ENCODE results near the gene ADGRD2. TPM values are rescaled to one million over a fixed set of nuclear protein-coding genes. Genes with fewer than 3 reads are reported as not detected.

ADGRD2 gene
- polyA plus RNA-seq, 4 donors = not detected

- H3K4me3 ChIP-seq (ENCODE audit: low read depth in 1 of 3, low read length in 3 of 3) = no peak overlapping the region
- no peak overlapping the region for H3K27ac ChIP-seq (ENCODE audit: low read depth in 1 of 3, low read length in 2 of 3)
Observed at GRCh38 chr9:124502711-124503702, 52.8 kb downstream of the ADGRD2 start.

GRCh38 chr9:124503713-124504529 lies 53.7 kb downstream of the ADGRD2 start:
- peaks cover 10 to 74% (median 36%) of the 10 kb centered on the region in 3 donors for H3K27me3 ChIP-seq (ENCODE audit: control insufficient read depth in 3 of 3, insufficient read depth in 3 of 3, low read length in 3 of 3)
- no peaks in the 10 kb centered on the region for H3K9me3 ChIP-seq (ENCODE audit: control insufficient read depth in 2 of 2, insufficient read depth in 1 of 2, low read depth in 1 of 2, low read length in 1 of 2)
- DNase-seq = peak in 1 of 2 donors; percentile 32
- 3 to 4% (median 3%) methylated on average over 67 to 76 of the region's 76 CpGs for WGBS, 3 donors
- no peak for FAIRE-seq
- no peaks in the 10 kb centered on the region for H3K36me3 ChIP-seq (ENCODE audit: control insufficient read depth in 3 of 3, insufficient read depth in 2 of 3, low read depth in 1 of 3, low read length in 3 of 3)
- no peak overlapping the region for H3K27ac ChIP-seq (ENCODE audit: low read depth in 1 of 3, low read length in 2 of 3)
- peaks cover 0 to 5% (median 0%) of the 10 kb centered on the region in 3 donors for H3K4me1 ChIP-seq (ENCODE audit: control insufficient read depth in 3 of 3, insufficient read depth in 2 of 3, low read depth in 1 of 3, low read length in 2 of 3)
- peak overlapping the region in 1 of 3 donors; percentile 32 for H3K4me3 ChIP-seq (ENCODE audit: low read depth in 1 of 3, low read length in 3 of 3)

More at GRCh38 chr9:124502711-124503702, 52.8 kb downstream of the ADGRD2 start:
- Histone ChIP-seq H3K9me3 (ENCODE audit: control insufficient read depth in 2 of 2, insufficient read depth in 1 of 2, low read depth in 1 of 2, low read length in 1 of 2) (no peaks in the 10 kb centered on the region), H3K4me1 (ENCODE audit: control insufficient read depth in 3 of 3, insufficient read depth in 2 of 3, low read depth in 1 of 3, low read length in 2 of 3) (peaks cover 0 to 5% (median 0%) of the 10 kb centered on the region in 3 donors), H3K36me3 (ENCODE audit: control insufficient read depth in 3 of 3, insufficient read depth in 2 of 3, low read depth in 1 of 3, low read length in 3 of 3) (no peaks in the 10 kb centered on the region), H3K27me3 (ENCODE audit: control insufficient read depth in 3 of 3, insufficient read depth in 3 of 3, low read length in 3 of 3) (peaks cover 10 to 77% (median 36%) of the 10 kb centered on the region in 3 donors)
- no peak for FAIRE-seq
- peak in 1 of 2 donors; percentile 38 for DNase-seq
- 11 to 18% (median 12%) methylated on average over 88 to 96 of the region's 96 CpGs for WGBS, 3 donors

GRCh38 chr9:124504530-124505005 lies 54.3 kb downstream of the ADGRD2 start:
- peak overlapping the region in 1 of 3 donors; percentile 32 for H3K4me3 ChIP-seq (ENCODE audit: low read depth in 1 of 3, low read length in 3 of 3)
- peaks cover 10 to 72% (median 36%) of the 10 kb centered on the region in 3 donors for H3K27me3 ChIP-seq (ENCODE audit: control insufficient read depth in 3 of 3, insufficient read depth in 3 of 3, low read length in 3 of 3)
- WGBS, 3 donors = 1% methylated on average over 38 to 81 of the region's 81 CpGs; no CpG with 5 or more reads in 1 of the 3 donors
- no peak overlapping the region for H3K27ac ChIP-seq (ENCODE audit: low read depth in 1 of 3, low read length in 2 of 3)
- FAIRE-seq = no peak
- peaks cover 0 to 5% (median 0%) of the 10 kb centered on the region in 3 donors for H3K4me1 ChIP-seq (ENCODE audit: control insufficient read depth in 3 of 3, insufficient read depth in 2 of 3, low read depth in 1 of 3, low read length in 2 of 3)
- no peak for DNase-seq
- no peaks in the 10 kb centered on the region for H3K9me3 ChIP-seq (ENCODE audit: control insufficient read depth in 2 of 2, insufficient read depth in 1 of 2, low read depth in 1 of 2, low read length in 1 of 2)
- H3K36me3 ChIP-seq (ENCODE audit: control insufficient read depth in 3 of 3, insufficient read depth in 2 of 3, low read depth in 1 of 3, low read length in 3 of 3) = no peaks in the 10 kb centered on the region

GRCh38 chr9:124505006-124505900 lies 55.0 kb downstream of the ADGRD2 start:
- H3K4me1 ChIP-seq (ENCODE audit: control insufficient read depth in 3 of 3, insufficient read depth in 2 of 3, low read depth in 1 of 3, low read length in 2 of 3) = peaks cover 0 to 5% (median 0%) of the 10 kb centered on the region in 3 donors
- peak overlapping the region in 1 of 3 donors; percentile 32 for H3K4me3 ChIP-seq (ENCODE audit: low read depth in 1 of 3, low read length in 3 of 3)
- H3K27ac ChIP-seq (ENCODE audit: low read depth in 1 of 3, low read length in 2 of 3) = no peak overlapping the region
- no peaks in the 10 kb centered on the region for H3K36me3 ChIP-seq (ENCODE audit: control insufficient read depth in 3 of 3, insufficient read depth in 2 of 3, low read depth in 1 of 3, low read length in 3 of 3)
- peaks cover 10 to 67% (median 36%) of the 10 kb centered on the region in 3 donors for H3K27me3 ChIP-seq (ENCODE audit: control insufficient read depth in 3 of 3, insufficient read depth in 3 of 3, low read length in 3 of 3)
- no peaks in the 10 kb centered on the region for H3K9me3 ChIP-seq (ENCODE audit: control insufficient read depth in 2 of 2, insufficient read depth in 1 of 2, low read depth in 1 of 2, low read length in 1 of 2)
- FAIRE-seq (no peak), DNase-seq (peak in 1 of 2 donors; percentile 24)
- WGBS, 3 donors = 28 to 38% (median 33%) methylated on average over 58 to 69 of the region's 69 CpGs

GRCh38 chr9:124505901-124506346 lies 55.7 kb downstream of the ADGRD2 start:
- DNase-seq (no peak), FAIRE-seq (no peak)
- no peaks in the 10 kb centered on the region for H3K36me3 ChIP-seq (ENCODE audit: control insufficient read depth in 3 of 3, insufficient read depth in 2 of 3, low read depth in 1 of 3, low read length in 3 of 3)
- no peak overlapping the region for H3K4me3 ChIP-seq (ENCODE audit: low read depth in 1 of 3, low read length in 3 of 3)
- H3K27ac ChIP-seq (ENCODE audit: low read depth in 1 of 3, low read length in 2 of 3) = no peak overlapping the region
- WGBS, 3 donors = 80 to 87% (median 84%) methylated on average over 19 of the region's 19 CpGs
- no peaks in the 10 kb centered on the region for H3K9me3 ChIP-seq (ENCODE audit: control insufficient read depth in 2 of 2, insufficient read depth in 1 of 2, low read depth in 1 of 2, low read length in 1 of 2)
- H3K27me3 ChIP-seq (ENCODE audit: control insufficient read depth in 3 of 3, insufficient read depth in 3 of 3, low read length in 3 of 3) = peaks cover 10 to 62% (median 36%) of the 10 kb centered on the region in 3 donors
- peaks cover 0 to 5% (median 0%) of the 10 kb centered on the region in 3 donors for H3K4me1 ChIP-seq (ENCODE audit: control insufficient read depth in 3 of 3, insufficient read depth in 2 of 3, low read depth in 1 of 3, low read length in 2 of 3)

- peaks cover 7 to 58% (median 35%) of the 10 kb centered on the region in 3 donors for H3K27me3 ChIP-seq (ENCODE audit: control insufficient read depth in 3 of 3, insufficient read depth in 3 of 3, low read length in 3 of 3)
- H3K27ac ChIP-seq (ENCODE audit: low read depth in 1 of 3, low read length in 2 of 3) = no peak overlapping the region
- 77 to 87% (median 84%) methylated on average over 6 to 8 of the region's 8 CpGs for WGBS, 3 donors
- H3K9me3 ChIP-seq (ENCODE audit: control insufficient read depth in 2 of 2, insufficient read depth in 1 of 2, low read depth in 1 of 2, low read length in 1 of 2) = no peaks in the 10 kb centered on the region
- no peaks in the 10 kb centered on the region for H3K36me3 ChIP-seq (ENCODE audit: control insufficient read depth in 3 of 3, insufficient read depth in 2 of 3, low read depth in 1 of 3, low read length in 3 of 3)
- H3K4me3 ChIP-seq (ENCODE audit: low read depth in 1 of 3, low read length in 3 of 3) = no peak overlapping the region
- no peak for FAIRE-seq
- DNase-seq = no peak
- peaks cover 0 to 5% (median 0%) of the 10 kb centered on the region in 3 donors for H3K4me1 ChIP-seq (ENCODE audit: control insufficient read depth in 3 of 3, insufficient read depth in 2 of 3, low read depth in 1 of 3, low read length in 2 of 3)
Observed at GRCh38 chr9:124506433-124506832, 56.2 kb downstream of the ADGRD2 start.

GRCh38 chr9:124506931-124507879 lies 57.0 kb downstream of the ADGRD2 start, which contains the start of gene NR5A1:
TSS of gene NR5A1 (minus strand) at chr9:124507399. CDS start at chr9:124503395, 4,004 bp downstream.
- DNase-seq (no peak), FAIRE-seq (no peak)
- peaks cover 0 to 5% (median 0%) of the 10 kb centered on the region in 3 donors for H3K4me1 ChIP-seq (ENCODE audit: control insufficient read depth in 3 of 3, insufficient read depth in 2 of 3, low read depth in 1 of 3, low read length in 2 of 3)
- H3K27ac ChIP-seq (ENCODE audit: low read depth in 1 of 3, low read length in 2 of 3) = no peak within 1 kb of the TSS
- no peak within 1 kb of the TSS for H3K4me3 ChIP-seq (ENCODE audit: low read depth in 1 of 3, low read length in 3 of 3)
- H3K36me3 ChIP-seq (ENCODE audit: control insufficient read depth in 3 of 3, insufficient read depth in 2 of 3, low read depth in 1 of 3, low read length in 3 of 3) = no peaks in the 10 kb centered on the region
- peaks cover 3 to 53% (median 29%) of the 10 kb centered on the region in 3 donors for H3K27me3 ChIP-seq (ENCODE audit: control insufficient read depth in 3 of 3, insufficient read depth in 3 of 3, low read length in 3 of 3)
- no peaks in the 10 kb centered on the region for H3K9me3 ChIP-seq (ENCODE audit: control insufficient read depth in 2 of 2, insufficient read depth in 1 of 2, low read depth in 1 of 2, low read length in 1 of 2)
- 90 to 96% (median 92%) methylated on average over 29 to 34 of the region's 34 CpGs for WGBS, 3 donors
